ENCODE results near the gene ASTN1.

Gene ASTN1

GRCh38 chr1:176942346-176942745 is 222.2 kb downstream of the ASTN1 start:
- no peak overlapping the region for H3K27ac ChIP-seq (ENCODE audit: low read depth, low read length)
- no peaks in the 10 kb centered on the region for H3K9me3 ChIP-seq (ENCODE audit: control insufficient read depth in 1 of 2, low read length in 2 of 2)
- no peaks in the 10 kb centered on the region for H3K4me1 ChIP-seq (ENCODE audit: control insufficient read depth in 1 of 2, insufficient read depth in 2 of 2, low read length in 2 of 2)
- H3K27me3 ChIP-seq (ENCODE audit: control insufficient read depth in 1 of 2, insufficient read depth in 2 of 2, low read length in 2 of 2), result no peaks in the 10 kb centered on the region
- H3K36me3 ChIP-seq (ENCODE audit: control insufficient read depth in 1 of 2, insufficient read depth in 2 of 2, low read length in 2 of 2), result no peaks in the 10 kb centered on the region
- H3K4me3 ChIP-seq (ENCODE audit: low read depth in 1 of 2, low read length in 2 of 2), result no peak overlapping the region
- no peak overlapping the region for H3K9ac ChIP-seq (ENCODE audit: low read depth in 1 of 2, low read length in 2 of 2)

- Histone ChIP-seq H3K4me3 (ENCODE audit: low read depth in 1 of 2, low read length in 2 of 2) (no peak overlapping the region), H3K27ac (ENCODE audit: low read depth, low read length) (no peak overlapping the region), H3K9me3 (ENCODE audit: control insufficient read depth in 1 of 2, low read length in 2 of 2) (no peaks in the 10 kb centered on the region), H3K9ac (ENCODE audit: low read depth in 1 of 2, low read length in 2 of 2) (no peak overlapping the region), H3K27me3 (ENCODE audit: control insufficient read depth in 1 of 2, insufficient read depth in 2 of 2, low read length in 2 of 2) (no peaks in the 10 kb centered on the region), H3K36me3 (ENCODE audit: control insufficient read depth in 1 of 2, insufficient read depth in 2 of 2, low read length in 2 of 2) (no peaks in the 10 kb centered on the region), H3K4me1 (ENCODE audit: control insufficient read depth in 1 of 2, insufficient read depth in 2 of 2, low read length in 2 of 2) (no peaks in the 10 kb centered on the region)
These were observed 224.5 kb downstream of the ASTN1 start for GRCh38 chr1:176939993-176940392.

DNA sequence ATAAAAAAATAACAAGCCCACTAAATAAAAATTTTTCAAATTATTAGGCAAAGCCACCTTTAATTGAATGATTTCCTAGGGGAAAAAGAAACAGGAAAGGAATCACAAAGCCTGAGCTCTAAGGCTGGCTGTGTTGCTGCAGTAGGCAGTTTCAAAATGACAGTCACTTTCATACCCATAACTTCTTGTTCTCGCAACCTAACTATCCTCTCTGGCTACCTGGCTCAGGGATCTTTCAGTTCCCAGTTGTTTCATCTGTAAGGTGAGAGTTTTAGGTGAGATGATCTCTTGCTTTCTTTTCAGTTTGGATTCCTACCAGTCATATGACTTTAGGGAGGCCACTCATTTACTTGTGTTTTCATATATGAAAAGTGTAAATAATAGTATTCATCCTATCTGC is 226.1 kb downstream of the ASTN1 start:
- H3K9ac ChIP-seq (ENCODE audit: low read depth in 1 of 2, low read length in 2 of 2), result no peak overlapping the region
- no peak overlapping the region for H3K27ac ChIP-seq (ENCODE audit: low read depth, low read length)
- no peaks in the 10 kb centered on the region for H3K36me3 ChIP-seq (ENCODE audit: control insufficient read depth in 1 of 2, insufficient read depth in 2 of 2, low read length in 2 of 2)
- no peaks in the 10 kb centered on the region for H3K9me3 ChIP-seq (ENCODE audit: control insufficient read depth in 1 of 2, low read length in 2 of 2)
- H3K4me3 ChIP-seq (ENCODE audit: low read depth in 1 of 2, low read length in 2 of 2), result no peak overlapping the region
- H3K4me1 ChIP-seq (ENCODE audit: control insufficient read depth in 1 of 2, insufficient read depth in 2 of 2, low read length in 2 of 2), result no peaks in the 10 kb centered on the region
- no peaks in the 10 kb centered on the region for H3K27me3 ChIP-seq (ENCODE audit: control insufficient read depth in 1 of 2, insufficient read depth in 2 of 2, low read length in 2 of 2)

DNA sequence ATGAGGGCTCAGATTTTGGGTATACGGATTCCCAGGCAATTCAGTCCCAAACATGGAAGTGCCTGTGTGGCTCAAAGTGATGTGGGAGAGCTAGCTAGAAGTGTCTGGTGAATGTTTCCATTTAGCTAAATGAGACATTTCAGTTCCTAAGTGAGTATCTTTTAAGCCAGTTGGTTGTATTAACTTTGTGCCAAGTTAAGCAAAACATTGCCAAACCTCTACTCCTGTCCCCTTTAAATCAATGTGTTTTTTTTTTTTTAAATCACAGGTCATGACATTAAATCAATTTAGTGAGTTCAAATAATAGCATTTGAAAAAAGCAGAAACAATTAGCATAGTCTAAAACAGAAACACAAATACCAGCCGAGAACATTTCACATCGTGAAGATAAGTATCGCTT is 230.1 kb downstream of the ASTN1 start:
- Histone ChIP-seq H3K27ac (ENCODE audit: low read depth, low read length) (no peak overlapping the region), H3K27me3 (ENCODE audit: control insufficient read depth in 1 of 2, insufficient read depth in 2 of 2, low read length in 2 of 2) (no peaks in the 10 kb centered on the region), H3K4me1 (ENCODE audit: control insufficient read depth in 1 of 2, insufficient read depth in 2 of 2, low read length in 2 of 2) (no peaks in the 10 kb centered on the region)

DNA sequence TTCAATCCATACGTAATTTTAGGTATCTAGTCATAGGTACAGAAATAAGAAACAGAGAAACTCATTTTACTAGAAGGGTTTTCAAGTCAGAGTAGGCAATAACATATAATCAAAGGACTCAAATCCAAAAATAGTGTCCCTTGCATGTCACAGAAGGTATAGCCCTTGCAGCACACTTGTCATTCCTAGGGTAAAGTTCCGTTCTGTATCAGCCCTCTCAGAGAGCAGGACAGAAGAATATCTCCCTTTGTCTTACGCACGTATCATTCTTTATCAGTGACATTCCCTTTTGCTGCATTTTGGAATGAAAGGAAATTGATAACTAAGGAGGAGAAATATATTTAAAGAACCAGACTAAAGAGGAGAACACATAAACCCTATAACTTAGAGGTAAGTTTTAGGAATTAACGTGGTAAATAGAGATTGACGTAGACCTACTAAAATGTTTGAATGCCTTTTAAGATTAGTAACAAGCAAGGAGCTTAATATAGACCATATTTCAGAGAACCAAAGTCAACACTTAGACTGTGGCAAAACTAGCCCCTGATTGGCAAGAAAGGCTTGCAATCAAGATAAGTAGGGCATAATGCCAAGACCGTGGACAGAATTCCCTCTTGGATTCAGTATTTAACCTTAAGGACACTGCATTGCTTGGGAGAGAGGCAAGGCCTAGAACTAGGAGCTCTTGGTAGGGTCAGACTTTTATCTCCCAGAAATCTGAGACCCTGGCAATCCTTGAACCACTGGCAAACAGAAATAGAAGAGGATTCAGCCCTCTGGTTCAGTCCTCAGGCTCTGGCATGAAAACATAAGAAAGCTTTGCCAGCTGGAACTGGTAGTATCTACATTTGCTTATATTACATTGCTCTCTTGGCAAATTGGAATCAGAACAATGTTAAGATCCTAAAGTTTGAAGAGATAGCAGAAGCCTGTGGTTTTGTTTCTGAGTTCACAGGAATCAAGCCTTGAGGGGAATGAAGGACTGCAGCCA is 232.1 kb downstream of the ASTN1 start:
- H3K4me1 ChIP-seq (ENCODE audit: control insufficient read depth in 1 of 2, insufficient read depth in 2 of 2, low read length in 2 of 2), result no peaks in the 10 kb centered on the region
- H3K36me3 ChIP-seq (ENCODE audit: control insufficient read depth in 1 of 2, insufficient read depth in 2 of 2, low read length in 2 of 2), result no peaks in the 10 kb centered on the region
- no peak overlapping the region for H3K9ac ChIP-seq (ENCODE audit: low read depth in 1 of 2, low read length in 2 of 2)
- no peak overlapping the region for H3K4me3 ChIP-seq (ENCODE audit: low read depth in 1 of 2, low read length in 2 of 2)
- no peaks in the 10 kb centered on the region for H3K27me3 ChIP-seq (ENCODE audit: control insufficient read depth in 1 of 2, insufficient read depth in 2 of 2, low read length in 2 of 2)
- H3K27ac ChIP-seq (ENCODE audit: low read depth, low read length), result no peak overlapping the region
- H3K9me3 ChIP-seq (ENCODE audit: control insufficient read depth in 1 of 2, low read length in 2 of 2), result no peaks in the 10 kb centered on the region

More for the DNA sequence above, 230.1 kb downstream of the ASTN1 start:
- H3K36me3 ChIP-seq (ENCODE audit: control insufficient read depth in 1 of 2, insufficient read depth in 2 of 2, low read length in 2 of 2), result no peaks in the 10 kb centered on the region
- no peaks in the 10 kb centered on the region for H3K9me3 ChIP-seq (ENCODE audit: control insufficient read depth in 1 of 2, low read length in 2 of 2)
- H3K9ac ChIP-seq (ENCODE audit: low read depth in 1 of 2, low read length in 2 of 2), result no peak overlapping the region
- H3K4me3 ChIP-seq (ENCODE audit: low read depth in 1 of 2, low read length in 2 of 2), result no peak overlapping the region

DNA sequence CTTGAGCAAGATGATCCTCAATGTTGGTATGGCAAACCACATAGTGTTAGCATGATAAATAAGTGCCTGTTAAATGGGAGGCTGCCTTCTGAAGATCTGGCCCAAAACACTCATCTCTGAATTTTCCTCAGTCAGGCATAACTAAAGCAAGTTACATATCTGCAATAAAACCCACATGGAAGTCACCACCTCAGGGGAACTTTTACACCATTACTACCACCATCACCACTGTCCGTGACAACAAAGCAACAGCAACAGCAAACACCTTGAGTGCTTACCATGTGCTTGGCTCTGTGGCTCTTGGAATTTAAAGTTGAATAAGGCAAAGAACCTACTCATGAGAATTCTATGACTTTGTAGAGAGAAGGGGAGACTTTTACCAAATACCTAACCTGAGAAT is 233.0 kb downstream of the ASTN1 start:
- H3K36me3 ChIP-seq (ENCODE audit: control insufficient read depth in 1 of 2, insufficient read depth in 2 of 2, low read length in 2 of 2), result no peaks in the 10 kb centered on the region
- no peak overlapping the region for H3K27ac ChIP-seq (ENCODE audit: low read depth, low read length)
- no peak overlapping the region for H3K4me3 ChIP-seq (ENCODE audit: low read depth in 1 of 2, low read length in 2 of 2)
- no peaks in the 10 kb centered on the region for H3K27me3 ChIP-seq (ENCODE audit: control insufficient read depth in 1 of 2, insufficient read depth in 2 of 2, low read length in 2 of 2)
- H3K9me3 ChIP-seq (ENCODE audit: control insufficient read depth in 1 of 2, low read length in 2 of 2), result no peaks in the 10 kb centered on the region
- H3K4me1 ChIP-seq (ENCODE audit: control insufficient read depth in 1 of 2, insufficient read depth in 2 of 2, low read length in 2 of 2), result no peaks in the 10 kb centered on the region
- no peak overlapping the region for H3K9ac ChIP-seq (ENCODE audit: low read depth in 1 of 2, low read length in 2 of 2)

DNA sequence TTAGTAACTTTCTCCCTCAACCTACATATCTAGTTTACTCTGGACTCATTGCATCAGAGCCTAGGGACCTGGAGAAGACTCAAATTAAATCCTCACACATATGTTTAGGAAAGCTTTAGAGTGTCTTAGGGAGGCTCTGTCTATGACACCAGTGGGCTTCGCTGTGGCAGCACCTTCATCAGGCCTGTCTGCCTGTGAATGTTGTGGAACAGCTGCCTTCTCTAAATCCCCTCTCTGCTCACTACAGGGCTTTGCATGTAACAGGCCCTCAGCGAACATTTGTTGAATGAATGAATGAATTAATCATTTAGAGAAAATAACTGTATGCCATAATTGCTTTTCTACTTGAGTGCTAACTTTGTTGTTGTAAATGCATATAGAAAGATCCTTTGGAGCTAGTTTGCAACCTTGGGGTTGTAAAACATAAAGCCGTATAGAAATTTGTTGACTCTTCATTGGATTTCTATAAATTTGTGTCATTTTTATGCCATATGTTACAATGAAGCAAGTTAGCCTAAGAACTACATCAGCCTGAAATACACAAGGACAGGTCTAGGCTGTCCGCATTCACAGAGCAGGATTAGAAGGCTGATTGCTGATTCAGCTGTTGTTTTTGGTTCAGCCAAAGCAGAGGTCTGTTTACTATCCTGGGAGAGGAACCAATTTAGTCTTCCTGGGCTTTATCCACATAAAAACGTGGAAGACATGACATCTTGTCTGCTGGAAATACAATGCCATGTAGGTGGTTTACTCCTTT is 238.0 kb downstream of the ASTN1 start:
- Histone ChIP-seq H3K27me3 (ENCODE audit: control insufficient read depth in 1 of 2, insufficient read depth in 2 of 2, low read length in 2 of 2) (no peaks in the 10 kb centered on the region), H3K36me3 (ENCODE audit: control insufficient read depth in 1 of 2, insufficient read depth in 2 of 2, low read length in 2 of 2) (no peaks in the 10 kb centered on the region), H3K9ac (ENCODE audit: low read depth in 1 of 2, low read length in 2 of 2) (no peak overlapping the region), H3K4me1 (ENCODE audit: control insufficient read depth in 1 of 2, insufficient read depth in 2 of 2, low read length in 2 of 2) (no peaks in the 10 kb centered on the region), H3K27ac (ENCODE audit: low read depth, low read length) (no peak overlapping the region), H3K9me3 (ENCODE audit: control insufficient read depth in 1 of 2, low read length in 2 of 2) (no peaks in the 10 kb centered on the region), H3K4me3 (ENCODE audit: low read depth in 1 of 2, low read length in 2 of 2) (no peak overlapping the region)

DNA sequence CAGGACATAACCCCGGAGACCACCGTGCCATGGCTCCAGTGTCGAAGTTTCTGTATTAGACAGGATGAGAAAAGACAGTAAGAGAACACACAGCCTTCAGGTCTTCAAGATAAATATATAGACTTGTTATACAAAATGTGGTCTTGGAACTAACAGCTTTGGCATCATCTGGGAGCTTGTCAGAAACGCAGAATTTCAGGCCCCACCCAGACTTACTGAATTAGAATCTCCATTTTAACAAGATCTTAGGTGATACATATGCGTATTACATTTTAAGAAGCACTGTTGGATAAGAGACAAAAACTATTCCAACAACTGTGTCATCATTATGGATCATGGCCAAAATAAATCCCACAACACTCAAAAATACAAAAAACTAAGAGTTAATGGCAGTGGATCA is 239.3 kb downstream of the ASTN1 start:
- H3K36me3 ChIP-seq (ENCODE audit: control insufficient read depth in 1 of 2, insufficient read depth in 2 of 2, low read length in 2 of 2), result no peaks in the 10 kb centered on the region
- H3K4me1 ChIP-seq (ENCODE audit: control insufficient read depth in 1 of 2, insufficient read depth in 2 of 2, low read length in 2 of 2), result no peaks in the 10 kb centered on the region
- no peak overlapping the region for H3K9ac ChIP-seq (ENCODE audit: low read depth in 1 of 2, low read length in 2 of 2)
- H3K27me3 ChIP-seq (ENCODE audit: control insufficient read depth in 1 of 2, insufficient read depth in 2 of 2, low read length in 2 of 2), result no peaks in the 10 kb centered on the region
- no peak overlapping the region for H3K27ac ChIP-seq (ENCODE audit: low read depth, low read length)
- no peak overlapping the region for H3K4me3 ChIP-seq (ENCODE audit: low read depth in 1 of 2, low read length in 2 of 2)
- no peaks in the 10 kb centered on the region for H3K9me3 ChIP-seq (ENCODE audit: control insufficient read depth in 1 of 2, low read length in 2 of 2)

DNA sequence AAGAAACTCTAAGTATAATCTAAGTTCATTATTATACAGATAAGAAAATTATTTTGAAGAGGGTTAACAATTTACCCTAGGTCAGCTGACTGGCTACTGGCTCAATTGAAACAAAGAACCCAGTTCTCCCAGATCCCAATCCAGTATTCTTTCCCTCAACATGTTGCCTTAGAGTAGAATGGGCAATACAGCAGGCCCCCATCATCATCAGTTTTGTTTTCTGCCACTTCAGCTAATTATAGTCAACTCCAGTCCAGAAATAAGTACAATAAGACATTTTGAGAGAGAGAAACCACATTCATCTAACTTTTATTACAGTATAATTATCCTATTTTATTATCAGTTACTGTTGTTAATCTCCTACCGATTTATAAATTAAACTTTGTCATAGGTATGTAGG is 241.2 kb downstream of the ASTN1 start:
- no peak overlapping the region for H3K9ac ChIP-seq (ENCODE audit: low read depth in 1 of 2, low read length in 2 of 2)

More for the DNA sequence above, 241.2 kb downstream of the ASTN1 start:
- Histone ChIP-seq H3K4me3 (ENCODE audit: low read depth in 1 of 2, low read length in 2 of 2) (no peak overlapping the region), H3K9me3 (ENCODE audit: control insufficient read depth in 1 of 2, low read length in 2 of 2) (no peaks in the 10 kb centered on the region), H3K4me1 (ENCODE audit: control insufficient read depth in 1 of 2, insufficient read depth in 2 of 2, low read length in 2 of 2) (no peaks in the 10 kb centered on the region), H3K36me3 (ENCODE audit: control insufficient read depth in 1 of 2, insufficient read depth in 2 of 2, low read length in 2 of 2) (no peaks in the 10 kb centered on the region), H3K27me3 (ENCODE audit: control insufficient read depth in 1 of 2, insufficient read depth in 2 of 2, low read length in 2 of 2) (no peaks in the 10 kb centered on the region), H3K27ac (ENCODE audit: low read depth, low read length) (no peak overlapping the region)
